HepG2 (cell line): Measurements from ENCODE around the gene LDLR. TPM values are rescaled to one million over a fixed set of nuclear protein-coding genes. Genes with fewer than 3 reads are reported as not detected.

Experiments
- ATAC-seq: fragments of 200-7000 bp; cut with Tn5 transposase; 3 replicates; pipeline ENCODE4 v1.9.1; 2020; ENCODE audit warnings: mild to moderate bottlenecking, moderate library complexity
- BruUV-seq: library from RNA; stranded (reverse); fragments of 400-500 nt; replicated peaks from 2 replicates; lab custom pipeline; 2021; lab: Mats Ljungman, UMichigan
- CTCF ChIA-PET: fragments of 300-600 bp; formaldehyde crosslinking; extraction: SDS; loops from one replicate; lab custom pipeline; 2021; ENCODE audit warnings: low total read pairs, inconsistent platforms, low intra/inter-chr PET ratio; lab: Yijun Ruan, JAX
- POLR2A ChIA-PET: fragments of 350-600 bp; sonication (Branson Sonifier 250); formaldehyde crosslinking; loops from one replicate; lab custom pipeline; 2020; ENCODE audit warnings: antibody characterized with exemption, inconsistent platforms; lab: Yijun Ruan, JAX
- DNase-seq: peaks from one replicate; pipeline ENCODE4 v3.0.0-alpha.2; 2015; ENCODE audit warnings: low spot score
- FAIRE-seq: peaks from 3 replicates; lab custom pipeline; 2011; peaks lifted over from hg19 to GRCh38; lab: Jason Lieb, UNC
- H2AFZ ChIP-seq: one replicate; pipeline ENCODE4 v1.6.1; 2011; ENCODE audit warnings: low read length, inconsistent platforms
- H3K27ac ChIP-seq: fragments of 300-600 bp; 3 replicates; pipeline ENCODE4 v1.8.0; 2011; ENCODE audit warnings: mixed run types, mild to moderate bottlenecking, mixed read lengths, low read length, inconsistent platforms; ENCODE audit not compliant: insufficient read depth; ENCODE audit errors: extremely low read length
- H3K27me3 ChIP-seq, 2 experiments: fragments of 200-600 bp in 1 of 2; 2 replicates in 1 of 2; 3 replicates in 1 of 2; pipeline versions ENCODE4 v1.6.0 to v1.8.0; 2011; ENCODE audit warnings: low read length in 2 of 2, mild to moderate bottlenecking in 2 of 2, moderate library complexity in 2 of 2, inconsistent platforms in 1 of 2; ENCODE audit not compliant: insufficient read depth in 2 of 2, control insufficient read depth in 1 of 2
- H3K36me3 ChIP-seq, 2 experiments: fragments of 200-600 bp in 1 of 2; replicated peaks in 1 of 2; 2 replicates in 1 of 2; 3 replicates in 1 of 2; pipeline versions ENCODE4 v1.5.1 to v1.8.0; 2011; ENCODE audit warnings: low read length in 2 of 2, inconsistent platforms in 1 of 2; ENCODE audit not compliant: insufficient read depth in 2 of 2, control insufficient read depth in 1 of 2
- H3K4me1 ChIP-seq: 2 replicates; pipeline ENCODE4 v1.5.1; 2012; ENCODE audit warnings: low read length, inconsistent platforms; ENCODE audit not compliant: insufficient read depth
- H3K4me2 ChIP-seq: 2 replicates; pipeline ENCODE4 v1.6.0; 2011; ENCODE audit warnings: low read depth, low read length, inconsistent platforms
- H3K4me3 ChIP-seq, 3 experiments: fragments of 200-600 bp in 1 of 3; sonication (generic), shearing (Covaris generic) in 1 of 3; replicated peaks in 1 of 3; 2 replicates each; pipeline ENCODE4 v1.5.1; 2011 to 2016; ENCODE audit warnings: low read length in 3 of 3, inconsistent platforms in 2 of 3, low read depth in 2 of 3, mild to moderate bottlenecking in 2 of 3, control low read depth in 1 of 3, mixed read lengths in 1 of 3; ENCODE audit not compliant: insufficient read depth in 1 of 3
- H3K79me2 ChIP-seq: one replicate; pipeline ENCODE4 v1.6.1; 2011; ENCODE audit warnings: low read length, inconsistent platforms; ENCODE audit not compliant: insufficient read depth
- H3K9ac ChIP-seq: 2 replicates; pipeline ENCODE4 v1.6.0; 2011; ENCODE audit warnings: mild to moderate bottlenecking, low read depth, low read length, inconsistent platforms; ENCODE audit not compliant: insufficient read depth
- H3K9me3 ChIP-seq: 2 replicates; pipeline ENCODE4 v1.5.1; 2012; ENCODE audit warnings: mild to moderate bottlenecking, low read length
- H4K20me1 ChIP-seq: 2 replicates; pipeline ENCODE4 v1.6.0; 2011; ENCODE audit warnings: inconsistent platforms, mild to moderate bottlenecking, low read length, moderate library complexity; ENCODE audit not compliant: insufficient read depth
- CBFB ChIP-seq: sonication (generic); formaldehyde crosslinking; IDR thresholded peaks from 2 replicates; pipeline ENCODE4 v1.4.0; 2020; ENCODE audit warnings: missing genetic modification reagents
- CC2D1A ChIP-seq: sonication (generic); formaldehyde crosslinking; IDR thresholded peaks from 2 replicates; pipeline ENCODE4 v1.8.1; 2023; ENCODE audit warnings: mild to moderate bottlenecking, missing genetic modification reagents
- DRAP1 ChIP-seq: IDR thresholded peaks from 2 replicates; pipeline ENCODE4 v1.6.1; 2016; ENCODE audit warnings: missing genetic modification reagents, missing compliant biosample characterization
- ETV5 ChIP-seq: IDR thresholded peaks from 2 replicates; pipeline ENCODE4 v1.6.1; 2018; ENCODE audit warnings: missing biosample characterization, missing genetic modification reagents, inconsistent platforms, borderline replicate concordance
- FOXM1 ChIP-seq: sonication (generic); formaldehyde crosslinking; IDR thresholded peaks from 2 replicates; pipeline ENCODE4 v1.5.0; 2020; ENCODE audit warnings: missing genetic modification reagents
- HMG20B ChIP-seq: conservative IDR thresholded peaks from 2 replicates; pipeline ENCODE4 v1.6.1; 2016; ENCODE audit warnings: missing genetic modification reagents, missing compliant biosample characterization
- KLF16 ChIP-seq, 2 experiments: sonication (generic) in 1 of 2; formaldehyde crosslinking in 1 of 2; IDR thresholded peaks; 2 replicates each; pipeline versions ENCODE4 v1.6.1 to v1.8.0; 2016 to 2023; ENCODE audit warnings: missing genetic modification reagents in 2 of 2, missing compliant biosample characterization in 1 of 2
- RBM39 ChIP-seq: fragments of 200-400 bp; formaldehyde crosslinking; IDR thresholded peaks from one replicate; pipeline ENCODE4 v1.6.1; 2018; ENCODE audit warnings: antibody characterized with exemption, mild to moderate bottlenecking, low read depth, low read length; ENCODE audit not compliant: poor library complexity, severe bottlenecking
- ZSCAN31 ChIP-seq: sonication (generic); formaldehyde crosslinking; IDR thresholded peaks from 2 replicates; pipeline ENCODE4 v1.5.0; 2020; ENCODE audit warnings: low read depth, mild to moderate bottlenecking, missing genetic modification reagents
- WGBS: methylation state at CpG from one replicate; pipeline ENCODE4 v1.1.6; 2017; ENCODE audit warnings: low lambda C conversion rate; 5-methylcytosine and 5-hydroxymethylcytosine counted together
- in situ Hi-C: cut with HindIII; loops from 2 replicates; pipeline ENCODE4 v1.10.0; 2017; ENCODE audit warnings: low pct_unique_long_range_greater_than_20kb; ENCODE audit not compliant: extremely low pct_ligation_motif_present
- intact Hi-C: fragments of 100-400 bp; cut with micrococcal nuclease; formaldehyde crosslinking; loops from one replicate; pipeline ENCODE4 v1.10.0; 2022; ENCODE audit not compliant: unreplicated experiment
- polyA plus RNA-seq, 8 experiments: library from polyadenylated mRNA; depleted of rRNA in 3 of 8; stranded (reverse) in 7 of 8; unstranded in 1 of 8; fragments of >200 nt; fragmentation: Illumina TruSeq in 4 of 8; extraction: Trizol in 4 of 8; gene quantifications; 2 replicates each; pipeline versions ENCODE4 v1.2.1 to v1.2.3, GENCODE V29; 2011 to 2016; ENCODE audit warnings: low read depth in 4 of 8, missing spikeins in 1 of 8, mixed read lengths in 1 of 8; ENCODE audit not compliant: insufficient read depth in 1 of 8
- total RNA-seq, 5 experiments: library from RNA; depleted of rRNA; stranded (reverse); fragments of >200 nt; fragmentation: Illumina TruSeq; extraction: Trizol; gene quantifications; 2 replicates each; pipeline ENCODE4 v1.2.3, GENCODE V29; 2016; ENCODE audit warnings: low read depth in 1 of 5

LDLR gene
- total and polyA plus RNA-seq, 2 of the 13 experiments (the other 11 are each of a cell fraction or from before 2014, with no cell fraction given), result 51.6 to 92.5 TPM

GRCh38 chr19:11175920-11176319 lies 86.7 kb downstream of the LDLR start:
- no TSS peak for BruUV-seq
- Histone ChIP-seq H3K36me3 (peaks cover 4 to 22% of the 10 kb centered on the region in 2 experiments; a peak in 3 of 5 replicates), H3K9me3 (no peaks in the 10 kb centered on the region), H3K4me1 (peaks cover 8% of the 10 kb centered on the region; the same call in 1 of the 2 replicates), H4K20me1 (no peaks in the 10 kb centered on the region), H3K4me3 (no peak overlapping the region), H3K79me2 (no peaks in the 10 kb centered on the region), H3K4me2 (no peak overlapping the region), H3K27ac (no peak overlapping the region), H3K9ac (no peak overlapping the region), H2AFZ (no peak overlapping the region), H3K27me3 (no peaks in the 10 kb centered on the region)
- DNase-seq, result no peak
- CTCF ChIA-PET, result no interaction called here
- POLR2A ChIA-PET, result no interaction called here
- in situ Hi-C loops, result no loop called here
- intact Hi-C loops, result no loop called here
- no peak for FAIRE-seq
- ATAC-seq, result no peak
- TF ChIP-seq CBFB (CRISPR knock-in tag), result no peak
- no peak for TF ChIP-seq HMG20B
- no peak for TF ChIP-seq DRAP1
- no peak for TF ChIP-seq ZSCAN31 (CRISPR knock-in tag)
- no peak for TF ChIP-seq ETV5 (CRISPR knock-in tag)
- TF ChIP-seq CC2D1A (CRISPR knock-in tag), result no peak
- TF ChIP-seq RBM39, result no peak
- no peak for TF ChIP-seq KLF16 (CRISPR knock-in tag; IDR thresholded peaks at IDR 0.05)
- no peak for TF ChIP-seq FOXM1 (CRISPR knock-in tag)
- 100% methylated on average over 2 of the region's 7 CpGs for WGBS
